Right lobe of liver (tissue), 4 donors: ENCODE data around the gene PPP1R14C.

Experiments used
- CTCF ChIP-seq, 4 donors: fragments of 200-600 bp in 3 of 4; fragments of 450-650 bp in 1 of 4; IDR thresholded peaks; one replicate each; pipeline versions ENCODE4 v1.5.1 to v1.8.0; 2016 to 2022; ENCODE audit warnings: antibody characterized with exemption in 4 of 4, mild to moderate bottlenecking in 2 of 4
- POLR2A ChIP-seq: fragments of 450-650 bp; IDR thresholded peaks from one replicate; pipeline ENCODE4 v1.6.1; 2017; ENCODE audit warnings: antibody characterized with exemption, mild to moderate bottlenecking
- donor health status: DM: no; HTN: no; CAD: no.
- donor health status: DM: no; HTN: no; CAD: no.
- donor health status: DM: no; HTN: yes; CAD: no.

DNA sequence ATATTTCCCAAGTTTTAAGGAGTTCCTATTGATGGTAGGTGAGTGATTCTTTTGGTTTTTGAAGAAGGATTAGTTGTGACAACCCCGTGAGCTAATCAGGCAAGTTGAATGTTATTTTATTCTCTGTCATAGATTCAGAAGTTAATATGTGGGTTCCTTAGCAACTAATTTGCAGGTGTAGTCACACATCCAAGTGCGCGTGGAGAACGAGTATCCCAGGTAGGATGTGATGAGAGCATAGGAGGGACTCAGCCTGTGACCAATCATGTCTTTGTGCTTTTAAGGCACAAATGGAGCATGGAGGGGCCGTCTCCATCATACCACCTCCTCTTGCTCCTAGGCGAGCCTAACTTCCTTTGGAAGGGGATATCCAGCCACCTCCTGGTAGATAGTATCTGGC is 41.1 kb downstream of the PPP1R14C start:
- TF ChIP-seq CTCF (IDR thresholded peaks at IDR 0.05) (no peak), POLR2A (no peak)
